Right lobe of liver (tissue), 4 donors: Measurements from ENCODE around the gene OR13H1.

Source experiments
- CTCF ChIP-seq, 4 donors: fragments of 200-600 bp in 3 of 4; fragments of 450-650 bp in 1 of 4; IDR thresholded peaks; one replicate each; pipeline versions ENCODE4 v1.5.1 to v1.8.0; 2016 to 2022; ENCODE audit warnings: antibody characterized with exemption in 4 of 4, mild to moderate bottlenecking in 2 of 4
- POLR2A ChIP-seq: fragments of 450-650 bp; IDR thresholded peaks from one replicate; pipeline ENCODE4 v1.6.1; 2017; ENCODE audit warnings: antibody characterized with exemption, mild to moderate bottlenecking
- donor health status: DM: no; HTN: no; CAD: no.
- donor health status: DM: no; HTN: no; CAD: no.
- donor health status: DM: no; HTN: yes; CAD: no.

GRCh38 chrX:131588995-131589394, 45.1 kb downstream of the OR13H1 start:
- no peak for TF ChIP-seq CTCF (IDR thresholded peaks at IDR 0.05)
- no peak for TF ChIP-seq POLR2A
